HG02870 (cell line): ENCODE results near the gene EPS8.

ENCODE experiments used
- ATAC-seq: cut with Tn5 transposase; IDR thresholded peaks from one replicate; pipeline ENCODE4 v1.9.1; 2021; ENCODE audit warnings: mild to moderate bottlenecking, moderate library complexity; ENCODE audit not compliant: unreplicated experiment

Gene EPS8

DNA sequence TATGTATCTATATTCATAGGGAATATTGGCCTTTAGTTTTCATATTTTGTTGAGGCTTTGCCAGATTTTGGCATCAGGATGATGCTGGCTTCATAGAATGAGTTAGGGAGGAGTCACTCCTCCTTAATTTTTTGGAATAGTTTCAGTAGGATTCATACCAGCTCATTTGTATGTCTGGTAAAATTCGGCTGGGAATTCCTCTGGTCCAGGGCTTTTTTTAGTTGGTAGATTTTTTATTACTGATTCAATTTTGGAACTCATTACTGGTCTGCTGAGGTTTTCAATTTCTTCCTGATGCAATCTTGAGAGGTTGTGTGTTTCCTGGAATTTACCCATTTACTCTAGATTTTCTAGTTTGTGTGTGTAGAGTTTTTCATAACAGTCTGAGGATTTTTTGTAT, 175.2 kb downstream of the EPS8 start:
- ATAC-seq: no peak

DNA sequence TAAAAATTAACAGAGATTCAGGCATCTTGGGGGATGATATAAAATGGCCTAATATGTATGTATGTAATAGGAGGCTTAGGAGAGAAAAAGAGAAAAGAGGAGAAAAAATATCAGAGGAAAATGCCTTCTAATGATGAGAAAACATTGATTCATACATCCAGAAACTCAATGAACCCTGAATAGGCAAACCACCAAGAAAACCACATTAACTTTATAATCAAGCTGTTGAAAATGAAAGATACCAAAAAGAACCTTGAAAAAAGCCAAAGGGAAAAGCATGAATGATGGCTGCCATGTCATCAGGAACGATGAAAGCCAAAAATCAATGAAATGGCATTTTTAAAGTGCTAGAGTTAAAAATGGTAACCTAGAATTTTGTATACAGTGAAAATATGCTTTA, 180.2 kb downstream of the EPS8 start:
- no peak for ATAC-seq

DNA sequence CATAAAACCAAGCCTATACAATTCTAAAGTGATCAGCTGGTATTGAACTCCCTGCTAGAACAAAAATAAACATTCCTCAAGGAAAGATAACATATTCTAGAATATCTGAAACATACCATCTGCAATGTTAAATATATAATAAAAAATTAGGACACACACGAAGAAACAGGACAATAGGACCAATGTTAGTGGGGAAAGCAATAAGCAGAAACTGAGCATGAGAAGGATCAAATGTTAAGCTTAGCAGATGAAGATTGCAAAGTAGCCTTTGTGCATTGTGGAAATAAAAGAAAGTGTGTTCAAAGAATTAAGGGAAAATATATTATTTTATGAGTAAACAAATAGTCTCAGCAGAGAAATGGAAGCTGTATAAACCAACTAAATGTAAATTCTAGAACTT, 180.8 kb downstream of the EPS8 start:
- ATAC-seq: no peak

DNA sequence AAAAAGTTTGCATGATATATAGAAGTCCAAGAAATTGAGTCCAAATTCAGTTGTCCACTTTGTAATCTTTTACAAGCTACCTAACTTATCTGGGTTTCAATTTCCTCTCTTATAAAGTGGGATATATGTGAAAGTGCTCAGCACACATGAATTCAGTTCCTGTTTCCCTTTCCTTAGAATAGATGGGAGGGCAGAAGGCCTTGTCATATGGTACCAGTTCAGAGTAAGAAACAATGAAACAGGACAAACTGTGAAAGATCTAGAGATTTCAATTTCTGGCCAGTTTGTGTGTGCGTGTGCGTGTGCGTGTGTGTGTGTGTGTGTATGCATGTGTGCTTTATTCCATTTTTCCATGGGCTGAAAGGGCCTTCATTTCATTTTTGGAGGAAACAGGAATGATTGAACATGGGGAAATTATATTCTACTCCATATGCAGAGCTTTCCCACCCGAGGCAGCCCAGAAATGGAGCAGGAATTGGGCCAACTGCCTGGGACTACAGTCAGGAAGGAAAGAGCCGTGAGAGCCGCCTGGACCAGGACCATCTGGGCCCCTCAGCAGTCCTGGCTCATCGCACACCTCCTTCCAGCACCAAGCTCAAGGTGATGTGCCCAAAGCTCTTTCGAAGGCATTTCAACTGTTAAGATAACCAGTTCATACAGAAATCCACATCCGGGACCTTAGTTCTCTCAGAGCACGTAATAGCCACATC, 183.2 kb downstream of the EPS8 start:
- ATAC-seq: no peak

DNA sequence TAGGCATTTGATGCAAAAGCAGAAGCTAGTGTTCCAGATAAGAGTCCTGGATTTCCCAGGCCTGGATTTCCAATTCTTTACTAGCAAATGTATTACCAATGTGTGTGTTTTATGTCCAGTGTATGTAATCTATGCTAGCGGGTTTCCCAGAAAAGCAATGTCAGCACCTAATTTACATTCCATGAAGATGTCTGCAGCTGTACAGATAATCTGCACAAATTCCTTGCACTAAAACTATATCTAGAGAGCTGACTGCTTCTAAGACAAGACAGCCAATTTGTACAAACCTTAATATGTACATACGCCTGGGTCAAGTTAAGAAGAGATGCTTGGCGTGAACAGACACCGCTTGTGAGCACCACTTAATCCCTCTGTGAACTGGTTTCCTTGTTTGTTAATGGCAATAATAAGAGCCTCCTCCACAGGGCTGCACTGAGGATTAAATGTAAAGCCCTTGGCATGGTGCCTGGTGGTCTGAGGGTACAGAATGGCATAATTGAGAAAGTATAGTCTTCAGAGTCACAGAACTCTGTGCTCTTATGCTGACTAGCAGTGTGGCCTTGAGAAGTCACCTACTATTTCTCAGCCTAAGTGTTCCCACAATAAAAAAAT, 185.6 kb downstream of the EPS8 start:
- ATAC-seq: no peak

DNA sequence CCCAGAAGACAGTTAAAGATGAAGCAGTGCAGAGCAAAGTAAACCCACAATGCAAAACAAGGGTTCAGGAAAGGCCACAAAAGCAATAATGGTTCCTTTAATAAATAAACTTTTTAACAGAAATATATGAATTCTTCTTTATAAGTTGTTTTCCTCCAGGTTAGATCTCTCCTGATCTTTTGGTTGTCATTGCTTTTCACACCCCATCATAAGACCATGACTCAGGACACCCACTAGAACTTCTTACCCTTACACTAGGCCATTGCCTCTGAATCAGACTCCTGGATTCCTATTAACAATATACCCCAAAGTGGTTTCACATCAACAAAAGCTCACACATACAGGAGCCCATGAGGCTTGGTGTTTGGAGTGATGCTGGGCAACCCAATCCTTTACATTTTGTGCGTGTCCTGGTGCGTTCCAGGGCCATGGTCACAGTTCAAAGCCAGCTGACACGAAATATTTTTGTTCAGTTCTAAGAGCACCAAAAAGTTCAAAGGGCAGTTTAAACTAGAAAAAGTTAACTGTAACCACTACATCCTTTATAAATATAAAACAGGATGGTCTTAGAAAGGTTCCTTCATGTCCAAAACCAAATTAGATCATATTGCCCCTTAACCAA, 187.0 kb downstream of the EPS8 start:
- ATAC-seq: no peak

DNA sequence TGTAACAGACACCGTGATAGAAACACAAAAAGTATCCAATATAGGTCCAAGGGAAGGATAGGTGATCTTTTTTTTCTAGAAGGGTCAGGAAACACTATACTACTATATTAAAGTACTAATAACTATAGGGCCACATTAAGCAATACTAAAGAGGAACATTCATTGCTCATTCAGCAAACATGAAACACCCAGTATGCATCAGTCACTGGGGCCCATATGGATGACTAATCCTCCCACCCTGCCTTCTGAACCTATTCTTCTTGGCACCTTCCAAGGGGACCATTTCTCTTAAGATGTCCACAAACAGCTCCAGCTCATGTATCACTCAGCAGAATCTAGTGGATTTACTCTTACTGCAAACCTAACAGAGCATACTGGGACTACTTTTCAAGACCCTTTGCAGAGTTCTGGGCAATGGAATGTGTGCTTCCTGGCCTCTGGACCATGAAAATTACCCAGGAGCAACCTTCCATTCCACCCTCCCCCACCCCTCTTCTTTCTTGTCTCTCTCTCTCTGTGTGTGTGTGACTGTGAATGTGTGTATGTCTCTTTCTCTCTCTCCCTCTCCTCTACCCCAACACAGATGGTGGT, 187.9 kb downstream of the EPS8 start:
- no peak for ATAC-seq

DNA sequence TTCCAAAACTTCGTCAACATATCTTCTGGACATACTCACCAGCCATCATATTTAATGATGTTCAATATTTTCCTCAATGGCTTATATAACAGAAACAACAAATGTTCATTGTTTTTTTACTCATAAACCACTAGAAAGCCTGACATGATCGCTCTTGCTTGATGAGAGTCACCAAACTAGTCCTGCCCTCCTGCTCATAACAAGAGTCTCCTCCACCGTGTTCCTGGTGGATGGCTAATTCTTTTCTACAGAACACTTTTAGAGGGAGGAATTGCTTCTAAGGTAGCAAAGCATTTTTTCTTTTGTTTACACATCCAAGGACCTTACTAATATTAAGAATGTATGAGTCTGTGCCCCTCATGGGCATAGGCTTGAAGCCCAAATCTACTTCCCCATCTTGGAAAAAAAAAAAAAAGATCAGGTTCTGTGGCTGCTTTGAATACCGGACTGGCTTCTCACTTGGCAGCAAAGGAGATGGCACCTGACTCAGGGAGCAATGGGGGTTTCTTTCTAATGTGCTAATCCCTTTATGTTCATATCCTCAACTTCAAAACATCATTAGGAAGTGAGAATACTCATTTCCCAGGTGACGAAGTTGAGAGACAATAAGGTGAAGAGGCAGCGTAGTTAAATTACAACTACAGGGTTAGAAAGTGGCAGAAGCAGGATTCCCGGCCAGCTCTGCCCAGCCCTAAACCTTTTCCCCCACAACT, 188.8 kb downstream of the EPS8 start:
- ATAC-seq: no peak

DNA sequence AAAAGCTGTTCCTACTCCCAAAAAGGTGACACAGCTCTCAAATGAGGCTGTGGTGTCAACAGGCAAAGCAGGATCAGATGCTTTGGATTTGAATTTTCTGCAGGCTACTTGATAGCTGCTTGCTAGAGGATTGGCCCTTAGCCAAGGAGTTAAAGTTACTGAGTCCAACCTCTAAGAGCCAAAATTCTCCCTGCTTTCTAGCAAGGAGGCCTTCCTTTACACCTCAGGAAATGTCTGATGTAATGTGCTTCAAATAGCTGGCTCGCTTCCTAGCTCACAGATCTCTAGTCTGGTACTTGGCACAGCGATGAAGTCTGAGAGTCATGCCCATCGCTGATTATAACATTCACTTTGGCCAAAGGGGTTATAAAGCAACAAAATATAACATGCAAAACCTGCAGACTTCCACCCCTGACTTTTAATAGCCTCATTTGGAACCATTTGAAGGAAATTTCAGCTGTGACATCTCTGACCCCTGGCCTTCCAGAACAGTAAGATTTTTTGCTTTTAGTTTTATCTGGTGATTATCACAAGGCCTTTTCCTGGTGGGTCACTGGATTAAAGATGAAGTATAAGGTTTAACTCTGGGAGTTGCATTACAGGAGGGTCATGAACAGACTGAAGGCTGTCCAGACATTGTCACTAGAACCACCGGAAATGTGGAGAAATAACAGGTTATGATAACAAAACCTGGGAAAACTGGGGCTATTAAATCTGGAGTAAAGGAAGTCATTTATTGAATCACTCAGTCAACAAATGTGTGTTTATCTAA, 189.7 kb downstream of the EPS8 start:
- ATAC-seq: no peak

DNA sequence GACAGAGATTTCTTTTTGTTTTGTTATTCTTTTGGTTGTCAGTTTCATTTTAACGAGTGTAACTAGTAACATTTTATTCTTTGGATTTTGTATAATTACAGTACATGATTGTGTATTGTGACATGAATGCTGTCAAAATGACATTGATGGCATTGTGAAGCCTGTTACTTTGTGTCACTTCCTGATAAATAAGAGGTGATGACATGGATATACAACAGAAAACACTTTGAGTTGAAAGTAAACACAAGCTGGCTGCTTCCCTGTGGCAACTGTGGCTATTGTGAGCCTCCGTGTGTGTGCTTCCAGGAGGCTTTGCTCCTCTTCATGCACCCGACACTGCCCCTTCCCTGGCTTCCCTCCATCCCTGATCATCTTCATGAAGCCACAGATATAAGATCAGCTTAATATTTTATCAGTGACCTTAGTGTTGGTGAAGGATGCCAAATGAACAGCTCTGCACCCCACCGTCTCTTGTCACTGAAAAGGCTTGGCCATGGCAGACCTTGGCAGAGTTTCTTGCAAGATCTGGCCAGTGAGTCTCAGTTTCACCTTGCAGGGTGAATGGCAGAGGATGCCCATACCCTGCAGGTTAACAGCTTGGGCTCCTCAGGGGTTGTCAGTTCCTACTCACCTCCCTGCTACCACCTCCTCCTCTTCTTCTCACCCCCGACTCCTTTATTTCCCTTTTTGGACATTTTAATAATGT, 191.9 kb downstream of the EPS8 start:
- no peak for ATAC-seq

DNA sequence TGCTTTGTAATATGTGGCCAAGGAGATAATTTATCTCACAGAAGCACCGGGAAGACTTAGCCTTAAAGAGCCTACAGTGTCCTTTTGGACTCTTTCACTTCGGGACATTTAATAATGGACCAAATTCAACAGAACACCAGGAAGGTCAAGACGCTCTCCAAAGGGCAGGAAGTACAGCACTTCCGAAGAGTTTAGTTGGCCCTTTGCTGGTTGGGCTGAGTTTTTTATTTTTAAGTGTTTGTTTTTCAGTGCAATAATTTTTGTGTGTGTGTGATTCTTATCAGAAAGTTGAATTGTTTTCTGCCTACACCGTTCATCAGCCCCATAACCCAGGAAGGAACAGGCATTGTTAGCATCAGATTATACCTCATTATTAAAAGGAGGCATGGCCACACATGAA, 193.0 kb downstream of the EPS8 start:
- no peak for ATAC-seq

DNA sequence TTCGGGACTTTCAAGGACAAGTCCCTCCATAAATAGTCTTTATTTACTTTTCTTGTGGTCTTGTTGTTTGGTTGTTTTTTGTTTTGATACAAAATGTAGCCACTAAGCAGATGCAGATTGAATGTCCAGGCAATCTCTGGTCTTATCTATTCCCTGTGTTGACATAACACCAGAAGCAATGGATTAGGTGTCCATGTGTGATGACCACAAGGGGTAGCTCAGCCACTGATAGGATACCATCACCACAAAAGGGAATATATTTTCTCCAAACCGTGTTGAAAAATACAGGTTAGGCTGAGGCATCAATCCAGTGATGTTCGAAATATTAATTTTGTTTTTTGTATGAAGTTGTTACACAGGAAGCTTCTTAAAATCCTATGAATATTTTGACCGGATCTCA, 196.3 kb downstream of the EPS8 start:
- no peak for ATAC-seq

DNA sequence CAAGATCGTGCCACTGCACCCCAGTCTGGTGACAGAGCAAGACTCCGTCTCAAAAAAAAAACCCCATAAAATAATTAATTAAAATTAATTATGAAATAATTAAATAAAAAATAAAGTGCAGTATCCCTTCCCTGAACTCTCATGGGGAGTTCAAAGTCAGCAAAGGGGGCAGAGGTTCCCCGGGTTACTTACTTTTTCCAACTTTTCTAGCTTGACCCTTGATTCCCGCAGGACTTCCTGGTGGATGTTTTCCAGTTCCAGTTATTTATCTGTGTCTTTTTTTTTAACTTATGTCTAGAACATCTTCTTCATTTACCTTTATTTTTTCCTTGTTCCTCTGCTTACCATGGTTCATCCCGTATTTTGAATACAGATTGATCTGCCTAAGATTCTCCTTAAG, 197.4 kb downstream of the EPS8 start:
- ATAC-seq: no peak

DNA sequence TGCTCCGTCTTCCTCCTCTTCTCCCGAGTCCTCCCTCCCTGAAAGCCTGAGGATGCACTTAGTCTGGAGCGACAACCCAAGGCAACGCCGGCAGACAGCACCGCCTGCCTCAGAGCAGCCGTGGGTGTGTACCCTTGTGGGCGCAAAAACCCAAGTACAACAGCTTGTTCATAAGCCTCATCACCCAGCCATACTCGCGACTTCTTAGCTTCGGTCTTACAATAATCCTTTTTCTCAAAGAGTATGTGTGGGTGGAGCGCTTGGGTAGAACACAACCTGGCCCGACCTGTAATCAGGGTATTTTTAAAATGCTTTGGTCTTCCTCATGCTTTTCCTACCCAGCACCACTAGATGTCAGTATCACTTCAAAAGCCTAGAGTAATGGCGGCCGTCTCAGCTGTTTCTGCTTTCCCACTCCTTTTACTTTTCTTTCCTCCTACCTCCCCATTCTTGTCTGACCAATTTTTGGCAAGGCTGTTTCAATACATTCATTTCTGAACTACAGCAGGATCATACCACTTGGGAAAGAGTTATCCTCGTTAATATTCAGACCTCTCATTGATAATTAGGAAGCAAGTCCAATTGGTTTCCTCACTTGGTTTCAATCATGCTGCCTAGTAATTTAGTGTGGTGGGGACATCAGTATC, 198.9 kb downstream of the EPS8 start:
- ATAC-seq: peak; percentile 88

DNA sequence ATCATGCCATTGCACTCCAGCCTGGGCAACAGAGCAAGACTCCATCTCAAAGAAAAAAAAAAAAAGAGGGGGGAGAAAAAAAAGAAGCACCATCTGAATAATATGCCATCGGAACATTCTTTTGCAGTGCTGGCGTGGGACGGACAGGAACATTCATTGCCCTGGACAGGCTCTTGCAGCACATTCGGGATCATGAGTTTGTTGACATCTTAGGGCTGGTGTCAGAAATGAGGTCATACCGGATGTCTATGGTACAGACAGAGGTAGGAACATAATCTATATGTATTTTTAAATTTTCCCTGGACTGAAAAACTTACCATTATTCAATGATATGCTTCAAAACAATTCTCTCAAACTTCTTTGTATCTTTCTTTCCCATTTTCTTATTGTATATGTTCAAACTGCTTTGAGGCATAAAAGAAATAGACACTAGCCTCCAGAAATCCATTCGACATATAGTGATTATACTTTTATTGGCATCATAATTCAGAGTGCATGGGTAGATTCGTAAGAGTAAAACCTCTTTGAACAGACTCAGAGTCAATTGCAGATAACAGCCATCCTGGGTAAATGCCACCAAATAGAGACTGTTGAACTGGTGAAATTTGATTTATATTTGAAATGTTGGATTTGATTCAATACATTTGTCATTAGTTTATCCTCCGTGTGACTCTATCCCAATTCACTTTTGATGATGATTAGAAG, 199.7 kb downstream of the EPS8 start:
- no peak for ATAC-seq

DNA sequence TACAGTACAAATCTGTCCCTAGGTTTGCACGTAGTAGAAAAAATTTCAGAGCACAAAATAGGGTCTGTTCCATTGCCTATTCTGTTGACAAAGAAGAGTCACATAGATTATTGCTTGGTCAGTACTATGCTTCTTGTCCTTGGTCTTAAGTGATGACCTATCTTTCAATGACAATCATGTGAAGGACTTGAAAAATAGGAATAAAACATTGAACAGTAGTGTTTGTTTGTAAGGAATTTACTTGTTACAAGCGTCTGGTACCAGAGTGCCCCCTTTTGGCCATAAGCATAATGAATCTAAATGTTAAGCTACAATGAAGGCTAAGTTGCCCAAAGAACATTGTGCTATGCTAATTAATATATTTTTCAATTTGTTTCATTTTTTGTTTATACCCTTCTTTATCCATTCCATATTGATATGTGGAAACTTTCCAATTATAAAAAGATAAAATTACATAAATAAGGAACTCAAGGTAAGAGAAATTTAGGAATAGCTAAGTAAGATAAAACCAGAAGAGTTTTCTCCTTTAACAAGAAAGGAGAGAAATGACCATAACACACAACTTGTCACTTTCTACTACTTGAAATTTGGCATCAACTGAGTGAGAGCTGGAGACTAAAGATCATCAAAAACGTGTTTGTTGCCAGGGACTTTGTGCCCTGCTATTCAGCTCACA, 204.7 kb downstream of the EPS8 start:
- peak; percentile 43 for ATAC-seq

DNA sequence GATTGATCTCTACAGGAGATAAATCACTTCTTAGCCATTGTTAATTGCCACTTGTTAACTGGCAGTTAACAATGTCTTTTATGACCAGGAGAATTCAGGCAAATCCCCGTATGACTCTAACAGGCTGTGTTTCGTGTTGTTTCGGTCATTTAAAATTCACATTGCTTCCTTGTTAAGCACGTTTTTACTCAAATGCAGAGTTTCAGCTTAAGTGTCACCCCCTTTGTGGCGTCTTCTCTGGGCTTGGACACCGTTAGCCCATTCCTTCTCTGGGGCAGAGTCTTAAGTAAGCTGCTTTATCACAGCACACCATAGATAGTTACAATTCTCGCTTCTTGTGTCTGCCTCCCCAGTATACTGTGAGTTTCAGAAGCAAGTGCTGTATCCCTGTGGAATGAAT, 205.4 kb downstream of the EPS8 start:
- ATAC-seq: no peak

DNA sequence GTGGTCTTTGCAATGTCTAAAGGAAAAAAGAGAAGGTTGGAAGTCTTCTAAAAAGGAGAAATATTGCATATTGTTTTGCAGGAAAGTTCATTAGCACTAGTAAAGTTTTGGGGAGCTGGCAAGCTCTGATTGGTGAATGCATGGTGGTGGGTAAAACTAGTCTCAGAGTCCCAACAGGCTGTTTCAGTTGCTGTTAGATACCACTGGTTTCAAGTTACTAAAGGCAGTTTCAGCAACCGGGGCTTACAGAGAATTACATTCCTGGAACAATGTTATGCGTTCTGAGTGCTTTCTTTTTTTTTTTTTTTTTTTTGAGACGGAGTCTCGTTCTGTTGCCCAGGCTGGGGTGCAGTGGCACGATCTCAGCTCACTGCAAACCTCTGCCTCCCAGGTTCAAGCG, 208.2 kb downstream of the EPS8 start:
- ATAC-seq: no peak
